CD4-positive, alpha-beta T cell treated with Interleukin-6 for 4 hours (primary cell): ENCODE measurements around the gene EDDM13.
"Not testable (repeated sequence)": the region's sequence is repeated elsewhere in the genome, so short reads cannot be mapped to it uniquely, and the experiment has no call there.

ENCODE experiments used
- DNase-seq: peaks from one replicate; pipeline ENCODE4 v3.0.0-alpha.2; 2020; ENCODE audit warnings: mixed read lengths

Gene EDDM13

DNA sequence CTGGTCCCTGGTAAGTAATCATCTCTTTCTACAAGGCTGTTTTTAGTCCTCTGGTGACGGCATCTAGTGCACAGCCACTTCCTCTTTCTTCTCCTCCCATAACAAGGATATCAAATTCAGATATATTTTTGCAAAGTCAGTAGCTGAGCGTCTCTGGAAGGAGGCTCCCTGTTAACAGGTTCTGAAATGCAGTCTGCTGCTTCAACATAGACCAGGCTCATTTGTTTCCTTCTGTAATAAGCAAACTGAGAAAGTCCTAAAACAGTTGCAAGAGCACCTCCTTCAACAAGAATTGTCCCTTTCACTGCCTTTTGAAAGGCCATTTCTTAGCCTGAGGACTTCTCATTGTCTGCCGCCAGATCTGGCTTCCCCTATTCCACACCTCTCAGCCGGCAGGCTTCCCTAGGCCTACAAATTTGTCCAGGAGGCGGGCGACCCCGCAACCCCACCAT lies 49.5 kb downstream of the EDDM13 start:
- DNase-seq: no peak

DNA sequence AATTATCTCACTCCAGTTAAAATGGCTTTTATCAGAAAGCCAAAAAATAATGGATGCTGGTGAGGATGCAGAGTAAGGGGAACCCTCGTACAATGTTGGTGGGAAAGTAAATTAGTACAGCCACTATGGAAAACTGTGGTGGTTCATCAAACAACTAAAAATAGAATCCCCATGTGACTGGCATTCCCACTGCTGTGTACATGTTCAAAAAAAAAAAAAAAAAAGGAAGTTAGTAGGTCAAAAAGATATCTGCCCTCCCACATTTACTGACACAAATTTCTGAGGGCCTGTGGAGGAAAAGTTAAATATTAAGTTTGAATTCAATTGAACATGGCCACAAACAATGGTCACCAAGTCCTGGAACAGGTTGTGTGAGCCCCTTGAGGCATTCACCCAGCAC lies 51.9 kb downstream of the EDDM13 start:
- DNase-seq: no peak

DNA sequence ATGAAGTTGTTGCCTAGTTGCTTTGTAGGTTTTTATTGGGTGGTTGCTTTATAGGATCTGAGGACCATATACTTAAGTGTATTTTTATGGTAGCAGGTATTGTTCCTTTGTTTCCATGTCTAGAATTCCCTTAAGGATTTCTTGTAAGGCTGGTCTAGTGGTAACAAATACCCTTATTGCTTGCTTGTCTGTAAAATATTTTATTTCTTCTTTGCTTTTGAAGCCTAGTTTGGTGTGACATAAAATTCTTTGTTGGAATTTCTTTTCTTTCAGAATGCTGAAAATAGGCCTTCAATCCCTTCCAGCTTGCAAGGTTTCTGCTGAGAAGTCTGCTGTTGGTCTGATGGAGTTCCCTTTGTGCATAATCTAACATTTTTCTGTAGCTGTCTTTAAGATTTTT lies 60.1 kb downstream of the EDDM13 start:
- DNase-seq: no peak

DNA sequence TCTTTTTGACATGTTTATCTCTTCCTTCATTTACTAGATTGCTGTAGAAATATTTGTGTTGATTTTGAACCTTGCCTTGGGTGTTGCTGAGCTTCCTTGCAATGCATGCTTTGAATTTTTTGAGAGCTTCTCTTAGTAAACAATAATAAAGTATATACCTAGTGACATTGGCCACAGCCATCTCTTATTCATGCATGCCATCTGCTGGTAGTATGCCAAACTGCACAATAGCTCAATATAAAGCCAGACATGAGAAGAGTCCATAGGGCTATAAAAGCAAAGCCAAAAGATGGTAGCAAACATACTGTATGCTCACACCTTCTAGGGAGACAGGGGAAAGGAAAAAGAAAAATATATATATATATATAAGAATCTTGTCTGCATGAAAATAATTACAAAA lies 61.0 kb downstream of the EDDM13 start:
- peak; percentile 41 for DNase-seq

DNA sequence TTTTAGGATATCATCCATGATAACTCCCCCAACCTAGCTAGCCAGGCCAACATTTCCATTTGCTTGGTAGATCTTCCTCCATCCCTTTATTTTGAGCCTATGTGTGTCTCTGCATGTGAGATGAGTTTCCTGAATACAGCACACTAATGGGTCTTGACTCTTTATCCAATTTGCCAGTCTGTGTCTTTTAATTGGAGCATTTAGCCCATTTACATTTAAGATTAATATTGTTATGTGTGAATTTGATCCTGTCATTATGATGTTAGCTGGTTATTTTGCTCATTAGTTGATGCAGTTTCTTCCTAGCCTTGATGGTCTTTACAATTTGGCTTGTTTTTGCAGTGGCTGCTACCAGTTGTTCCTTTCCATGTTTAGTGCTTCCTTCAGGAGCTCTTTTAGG lies 62.8 kb downstream of the EDDM13 start:
- not testable (repeated sequence) for DNase-seq

DNA sequence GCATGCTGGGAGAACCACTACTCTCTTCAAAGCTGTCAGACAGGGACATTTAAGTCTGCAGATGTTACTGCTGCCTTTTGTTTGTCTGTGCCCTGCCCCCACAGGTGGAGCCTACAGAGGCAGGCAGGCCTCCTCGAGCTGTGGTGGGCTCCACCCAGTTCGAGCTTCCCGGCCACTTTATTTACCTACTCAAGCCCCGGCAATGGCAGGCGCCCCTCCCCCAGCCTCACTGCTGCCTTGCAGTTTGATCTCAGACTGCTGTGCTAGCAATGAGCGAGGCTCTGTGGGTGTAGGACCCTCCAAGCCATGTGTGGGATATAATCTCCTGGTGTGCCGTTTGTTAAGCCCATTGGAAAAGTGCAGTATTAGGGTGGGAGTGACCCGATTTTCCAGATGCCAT lies 64.5 kb downstream of the EDDM13 start:
- not testable (repeated sequence) for DNase-seq

DNA sequence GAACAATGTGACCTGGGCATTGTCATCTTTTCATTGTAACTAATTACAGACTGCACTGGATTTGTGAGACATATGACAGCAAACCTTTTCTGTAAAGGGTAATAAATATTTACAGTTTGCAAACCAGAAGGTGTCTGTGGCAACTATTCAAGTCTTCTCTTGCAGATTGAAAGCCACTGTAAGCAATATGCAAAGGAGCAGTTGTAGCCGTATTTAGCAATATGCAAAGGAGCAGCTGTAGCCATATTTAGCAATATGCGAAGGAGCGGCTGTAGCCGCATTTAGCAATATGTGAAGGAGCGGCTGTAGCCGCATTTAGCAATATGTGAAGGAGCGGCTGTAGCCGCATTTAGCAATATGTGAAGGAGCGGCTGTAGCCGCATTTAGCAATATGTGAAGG lies 66.5 kb downstream of the EDDM13 start:
- DNase-seq: not testable (repeated sequence)

DNA sequence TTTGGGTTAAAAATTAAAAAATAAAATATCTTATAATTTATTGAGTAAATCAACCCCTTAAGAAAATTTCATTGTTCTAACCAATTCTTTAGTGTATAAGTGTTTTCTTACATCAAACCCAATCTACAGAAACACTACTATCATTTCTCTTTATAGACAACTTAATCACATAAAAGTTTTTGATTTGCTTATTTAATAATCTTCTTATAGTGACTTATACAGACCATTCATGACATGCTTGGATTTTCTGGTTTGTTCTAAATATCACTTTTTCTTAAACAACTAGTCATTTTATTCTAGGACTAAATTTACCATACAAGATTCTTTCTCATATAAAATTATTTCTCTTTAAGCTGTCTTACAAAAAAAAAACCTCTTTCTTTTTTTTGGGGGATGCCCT lies 69.4 kb downstream of the EDDM13 start:
- DNase-seq: no peak

DNA sequence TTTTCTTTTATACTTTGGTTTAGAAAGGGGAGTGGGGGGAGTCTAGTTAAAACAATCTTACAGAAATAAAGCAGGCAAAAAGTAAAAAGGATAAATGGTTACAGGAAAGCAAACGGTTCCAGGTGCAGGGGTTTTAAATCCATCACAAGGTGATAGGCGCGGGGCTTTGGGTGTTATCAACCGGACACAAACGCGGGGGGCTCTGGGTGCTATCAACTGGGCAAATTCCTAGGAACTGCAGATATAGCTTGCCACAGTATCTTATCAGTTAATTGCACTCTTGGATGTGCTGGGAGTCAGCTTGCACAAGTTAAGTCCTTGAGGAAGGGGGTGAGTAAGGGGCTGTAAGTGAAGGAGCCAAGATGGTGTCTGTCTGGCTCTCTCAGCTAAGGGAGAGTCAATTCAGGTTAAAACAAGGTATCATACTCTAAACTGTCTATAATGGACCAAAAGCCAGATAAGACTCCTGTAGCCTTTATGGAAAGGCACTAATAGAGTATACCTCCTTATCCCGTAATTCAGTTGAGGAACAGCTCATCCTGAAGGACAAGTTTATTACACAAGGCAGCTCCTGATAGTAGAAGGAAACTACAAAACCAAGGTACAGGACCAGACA lies 74.7 kb downstream of the EDDM13 start:
- no peak for DNase-seq

DNA sequence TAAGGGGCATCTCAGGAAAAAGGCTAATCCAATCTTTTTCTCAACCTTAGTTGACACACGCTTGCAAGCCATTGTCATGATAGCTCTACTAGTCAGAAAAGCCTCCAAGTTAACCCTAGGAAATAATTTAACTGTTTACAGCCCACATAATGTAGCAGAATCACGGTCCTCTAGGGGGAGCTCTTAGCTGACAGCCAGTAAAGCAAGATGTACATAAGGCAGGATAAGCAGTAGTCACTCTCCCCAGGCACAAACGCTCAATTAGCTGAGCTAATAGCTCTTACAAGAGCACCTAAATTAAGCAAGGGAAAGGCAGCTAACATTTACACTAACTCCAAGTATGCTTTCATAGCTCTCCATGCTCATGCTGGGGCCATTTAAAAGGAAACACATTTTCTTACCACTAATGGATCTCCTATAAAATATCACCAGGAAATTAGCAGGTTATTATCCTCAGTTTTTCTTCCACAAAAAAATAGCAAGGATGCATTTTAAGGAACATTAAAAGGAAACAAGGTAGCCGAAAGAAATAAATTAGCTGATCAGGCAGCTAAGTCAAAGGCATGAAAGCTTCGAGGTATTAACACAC lies 75.8 kb downstream of the EDDM13 start:
- DNase-seq: no peak

DNA sequence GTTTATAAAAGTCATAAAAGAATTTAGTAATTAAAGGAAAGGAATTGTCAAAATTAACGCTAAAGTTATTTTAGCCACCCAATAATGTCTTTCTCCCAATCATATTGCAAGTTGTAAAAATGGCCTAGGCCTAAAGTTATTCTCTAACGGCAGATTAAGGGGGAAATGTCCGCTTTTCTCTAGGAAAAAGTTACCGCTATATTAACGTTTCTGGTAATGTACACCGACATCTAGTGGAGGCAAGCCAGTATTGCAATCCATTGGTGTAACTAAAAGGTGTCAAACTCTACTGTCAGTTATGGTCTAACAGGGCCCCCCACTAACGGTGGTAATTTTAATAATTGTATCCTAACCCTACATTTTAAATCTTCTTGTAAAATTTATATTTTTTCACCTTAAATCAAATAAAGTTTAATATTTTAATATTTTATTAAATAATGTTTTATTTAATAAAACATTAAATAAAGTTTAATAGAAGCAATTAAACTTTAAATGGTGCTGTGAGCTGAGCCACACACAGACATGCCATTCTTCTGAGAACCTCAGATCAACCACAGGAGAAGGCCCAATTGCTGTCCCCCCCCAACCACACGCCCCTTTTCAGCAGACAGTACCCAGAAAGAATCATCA lies 78.0 kb downstream of the EDDM13 start:
- peak; percentile 49 for DNase-seq

DNA sequence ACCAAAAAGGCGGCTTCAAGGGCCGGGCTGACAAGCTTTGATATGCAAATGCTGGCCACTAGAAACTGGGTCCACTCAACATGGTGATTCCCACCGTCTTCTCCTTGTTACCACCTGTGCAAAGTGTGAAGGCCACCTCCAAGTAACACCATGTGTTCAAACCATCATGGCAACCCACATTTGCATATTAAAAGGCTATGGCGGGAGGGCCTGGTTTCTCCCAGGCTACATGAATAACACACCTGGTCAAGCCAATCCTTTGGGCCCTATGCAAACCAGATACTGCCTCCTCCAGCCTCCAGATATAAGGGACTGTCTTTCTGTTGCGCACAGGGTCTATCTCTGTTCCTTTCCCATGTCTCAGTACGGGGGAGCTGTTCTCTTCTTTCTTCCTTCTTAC lies 78.7 kb downstream of the EDDM13 start:
- no peak for DNase-seq

DNA sequence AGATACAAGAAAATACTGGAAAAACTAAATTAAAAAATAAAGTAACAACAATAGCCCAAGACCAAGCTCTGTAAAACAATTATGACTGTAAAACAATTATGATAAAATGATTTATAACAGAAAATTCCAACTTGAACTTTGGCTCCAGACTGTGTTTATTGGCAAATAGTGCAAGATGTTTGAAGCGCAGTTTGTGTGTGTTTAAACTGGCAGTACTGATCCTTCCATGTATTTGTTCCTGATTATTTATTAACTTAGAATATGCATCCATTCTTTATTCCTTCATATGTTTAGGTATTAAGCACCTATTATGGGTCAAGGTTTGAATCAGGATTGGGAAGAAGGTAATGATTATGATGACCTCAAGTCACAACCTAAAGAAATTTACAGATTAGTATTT lies 83.0 kb downstream of the EDDM13 start:
- no peak for DNase-seq

DNA sequence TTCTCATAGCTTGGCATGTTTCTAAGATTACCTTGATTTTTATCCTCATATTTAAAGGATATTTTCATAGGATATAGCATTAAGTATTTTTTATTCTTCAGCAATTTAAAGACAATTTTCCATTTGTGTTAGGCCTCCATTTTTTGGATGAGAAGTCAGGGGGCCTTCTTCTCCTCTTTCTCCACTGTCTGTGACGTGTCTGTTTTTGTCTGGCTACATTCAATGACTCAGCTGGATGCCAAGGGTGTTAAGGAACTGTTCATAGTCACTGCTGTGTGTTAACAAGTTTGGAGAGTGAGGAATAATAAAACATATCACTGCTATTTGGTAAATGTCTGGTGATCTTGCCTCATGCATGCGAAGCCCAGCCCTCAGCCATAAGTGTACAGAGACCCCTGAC lies 84.4 kb downstream of the EDDM13 start:
- no peak for DNase-seq
